ENCODE measurements around the gene CFAP251. TPM values are rescaled to one million over a fixed set of nuclear protein-coding genes. Genes with fewer than 3 reads are reported as not detected.

Gene CFAP251
- total RNA-seq, 2 donors from 2014 or later = 0.55 to 4.5 TPM

- TF ChIP-seq POLR2AphosphoS5 (IDR thresholded peaks at IDR 0.05) (no peak), CTCF (IDR thresholded peaks at IDR 0.05) (no peak), POLR2A (IDR thresholded peaks at IDR 0.05) (no peak)
- H3K4me3 ChIP-seq = no peak overlapping the region
- intact Hi-C loops (cut with DNase I) = no loop called here
- no peaks in the 10 kb centered on the region for H3K4me1 ChIP-seq (replicated peaks)
- 92% methylated on average over 15 of the region's 15 CpGs for WGBS
- no peak overlapping the region for H3K27ac ChIP-seq
- DNase-seq (ENCODE audit: low spot score) = no peak
- no peaks in the 10 kb centered on the region for H3K9me3 ChIP-seq
- no peaks in the 10 kb centered on the region for H3K27me3 ChIP-seq (replicated peaks; ENCODE audit: insufficient read depth)
- no peaks in the 10 kb centered on the region for H3K36me3 ChIP-seq
Observed at GRCh38 chr12:122043476-122043875, 125.1 kb downstream of the CFAP251 start.

GRCh38 chr12:122045262-122045661 is 126.9 kb downstream of the CFAP251 start:
- H3K27me3 ChIP-seq (replicated peaks; ENCODE audit: insufficient read depth) = no peaks in the 10 kb centered on the region
- WGBS = 97% methylated on average over 7 of the region's 7 CpGs
- no peak overlapping the region for H3K4me3 ChIP-seq
- no peaks in the 10 kb centered on the region for H3K36me3 ChIP-seq
- TF ChIP-seq CTCF (IDR thresholded peaks at IDR 0.05) (no peak), POLR2AphosphoS5 (IDR thresholded peaks at IDR 0.05) (no peak), POLR2A (IDR thresholded peaks at IDR 0.05) (no peak)
- H3K9me3 ChIP-seq = no peaks in the 10 kb centered on the region
- no peak for DNase-seq (ENCODE audit: low spot score)
- intact Hi-C loops (cut with DNase I) = no loop called here
- no peak overlapping the region for H3K27ac ChIP-seq
- no peaks in the 10 kb centered on the region for H3K4me1 ChIP-seq (replicated peaks)

- Histone ChIP-seq H3K36me3 (no peaks in the 10 kb centered on the region), H3K4me1 (replicated peaks) (no peaks in the 10 kb centered on the region), H3K27me3 (replicated peaks; ENCODE audit: insufficient read depth) (no peaks in the 10 kb centered on the region), H3K27ac (no peak overlapping the region), H3K4me3 (no peak overlapping the region), H3K9me3 (no peaks in the 10 kb centered on the region)
- intact Hi-C loops (cut with DNase I) = no loop called here
- 96% methylated on average over 7 of the region's 7 CpGs for WGBS
- TF ChIP-seq CTCF (IDR thresholded peaks at IDR 0.05) (no peak), POLR2AphosphoS5 (IDR thresholded peaks at IDR 0.05) (no peak), POLR2A (IDR thresholded peaks at IDR 0.05) (no peak)
- no peak for DNase-seq (ENCODE audit: low spot score)
Observed at GRCh38 chr12:122046145-122046544, 127.8 kb downstream of the CFAP251 start.

- intact Hi-C loops (cut with DNase I) = no loop called here
- DNase-seq (ENCODE audit: low spot score) = no peak
- Histone ChIP-seq H3K27me3 (replicated peaks; ENCODE audit: insufficient read depth) (no peaks in the 10 kb centered on the region), H3K9me3 (no peaks in the 10 kb centered on the region), H3K4me1 (replicated peaks) (no peaks in the 10 kb centered on the region), H3K27ac (no peak overlapping the region), H3K36me3 (no peaks in the 10 kb centered on the region), H3K4me3 (no peak overlapping the region)
- WGBS = 91% methylated on average over 8 of the region's 8 CpGs
- TF ChIP-seq POLR2AphosphoS5 (IDR thresholded peaks at IDR 0.05) (no peak), POLR2A (IDR thresholded peaks at IDR 0.05) (no peak), CTCF (IDR thresholded peaks at IDR 0.05) (no peak)
Observed at GRCh38 chr12:122048151-122048550, 129.8 kb downstream of the CFAP251 start.

- WGBS = 92% methylated on average over 9 of the region's 9 CpGs
- Histone ChIP-seq H3K27ac (no peak overlapping the region), H3K36me3 (peaks cover 0 to under 1% of the 10 kb centered on the region in 2 donors), H3K4me1 (replicated peaks) (no peaks in the 10 kb centered on the region), H3K27me3 (replicated peaks; ENCODE audit: insufficient read depth) (no peaks in the 10 kb centered on the region), H3K9me3 (no peaks in the 10 kb centered on the region), H3K4me3 (no peak overlapping the region)
- no peak for DNase-seq (ENCODE audit: low spot score)
- no peak for TF ChIP-seq CTCF (IDR thresholded peaks at IDR 0.05)
- TF ChIP-seq POLR2A (IDR thresholded peaks at IDR 0.05) = no peak
- no peak for TF ChIP-seq POLR2AphosphoS5 (IDR thresholded peaks at IDR 0.05)
- intact Hi-C loops (cut with DNase I) = no loop called here
Observed at GRCh38 chr12:122049827-122050226, 131.4 kb downstream of the CFAP251 start.

Data from prostate gland (tissue), 2 donors.